ENCODE measurements around the gene MRPL17. TPM values are rescaled to one million over a fixed set of nuclear protein-coding genes. Genes with fewer than 3 reads are reported as not detected.

MRPL17 gene
- polyA plus RNA-seq, 1 donor from 2014 or later = 28.3 TPM

GRCh38 chr11:6708876-6709275 lies 25.7 kb upstream of the MRPL17 start:
- no peak for TF ChIP-seq SMC3 (conservative IDR thresholded peaks at IDR 0.05; ENCODE audit: poor library complexity)
- no peak for TF ChIP-seq EZH2 (IDR thresholded peaks at IDR 0.05; ENCODE audit: borderline replicate concordance, insufficient read depth, low read length, poor library complexity, severe bottlenecking)
- no peak for TF ChIP-seq EP300 (conservative IDR thresholded peaks at IDR 0.05; ENCODE audit: poor library complexity, severe bottlenecking)
- no peak for TF ChIP-seq MXI1 (conservative IDR thresholded peaks at IDR 0.05; ENCODE audit: poor library complexity, severe bottlenecking)
- TF ChIP-seq, protein P1, sequence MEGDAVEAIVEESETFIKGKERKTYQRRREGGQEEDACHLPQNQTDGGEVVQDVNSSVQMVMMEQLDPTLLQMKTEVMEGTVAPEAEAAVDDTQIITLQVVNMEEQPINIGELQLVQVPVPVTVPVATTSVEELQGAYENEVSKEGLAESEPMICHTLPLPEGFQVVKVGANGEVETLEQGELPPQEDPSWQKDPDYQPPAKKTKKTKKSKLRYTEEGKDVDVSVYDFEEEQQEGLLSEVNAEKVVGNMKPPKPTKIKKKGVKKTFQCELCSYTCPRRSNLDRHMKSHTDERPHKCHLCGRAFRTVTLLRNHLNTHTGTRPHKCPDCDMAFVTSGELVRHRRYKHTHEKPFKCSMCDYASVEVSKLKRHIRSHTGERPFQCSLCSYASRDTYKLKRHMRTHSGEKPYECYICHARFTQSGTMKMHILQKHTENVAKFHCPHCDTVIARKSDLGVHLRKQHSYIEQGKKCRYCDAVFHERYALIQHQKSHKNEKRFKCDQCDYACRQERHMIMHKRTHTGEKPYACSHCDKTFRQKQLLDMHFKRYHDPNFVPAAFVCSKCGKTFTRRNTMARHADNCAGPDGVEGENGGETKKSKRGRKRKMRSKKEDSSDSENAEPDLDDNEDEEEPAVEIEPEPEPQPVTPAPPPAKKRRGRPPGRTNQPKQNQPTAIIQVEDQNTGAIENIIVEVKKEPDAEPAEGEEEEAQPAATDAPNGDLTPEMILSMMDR (IDR thresholded peaks at IDR 0.05; ENCODE audit: poor library complexity, severe bottlenecking) = no peak
- no peak for TF ChIP-seq TAF1 (IDR thresholded peaks at IDR 0.05; ENCODE audit: low read depth)
- TF ChIP-seq RAD21 (conservative IDR thresholded peaks at IDR 0.05) = no peak
- no peak for TF ChIP-seq POLR2AphosphoS5 (IDR thresholded peaks at IDR 0.05)
- TF ChIP-seq, protein P2, sequence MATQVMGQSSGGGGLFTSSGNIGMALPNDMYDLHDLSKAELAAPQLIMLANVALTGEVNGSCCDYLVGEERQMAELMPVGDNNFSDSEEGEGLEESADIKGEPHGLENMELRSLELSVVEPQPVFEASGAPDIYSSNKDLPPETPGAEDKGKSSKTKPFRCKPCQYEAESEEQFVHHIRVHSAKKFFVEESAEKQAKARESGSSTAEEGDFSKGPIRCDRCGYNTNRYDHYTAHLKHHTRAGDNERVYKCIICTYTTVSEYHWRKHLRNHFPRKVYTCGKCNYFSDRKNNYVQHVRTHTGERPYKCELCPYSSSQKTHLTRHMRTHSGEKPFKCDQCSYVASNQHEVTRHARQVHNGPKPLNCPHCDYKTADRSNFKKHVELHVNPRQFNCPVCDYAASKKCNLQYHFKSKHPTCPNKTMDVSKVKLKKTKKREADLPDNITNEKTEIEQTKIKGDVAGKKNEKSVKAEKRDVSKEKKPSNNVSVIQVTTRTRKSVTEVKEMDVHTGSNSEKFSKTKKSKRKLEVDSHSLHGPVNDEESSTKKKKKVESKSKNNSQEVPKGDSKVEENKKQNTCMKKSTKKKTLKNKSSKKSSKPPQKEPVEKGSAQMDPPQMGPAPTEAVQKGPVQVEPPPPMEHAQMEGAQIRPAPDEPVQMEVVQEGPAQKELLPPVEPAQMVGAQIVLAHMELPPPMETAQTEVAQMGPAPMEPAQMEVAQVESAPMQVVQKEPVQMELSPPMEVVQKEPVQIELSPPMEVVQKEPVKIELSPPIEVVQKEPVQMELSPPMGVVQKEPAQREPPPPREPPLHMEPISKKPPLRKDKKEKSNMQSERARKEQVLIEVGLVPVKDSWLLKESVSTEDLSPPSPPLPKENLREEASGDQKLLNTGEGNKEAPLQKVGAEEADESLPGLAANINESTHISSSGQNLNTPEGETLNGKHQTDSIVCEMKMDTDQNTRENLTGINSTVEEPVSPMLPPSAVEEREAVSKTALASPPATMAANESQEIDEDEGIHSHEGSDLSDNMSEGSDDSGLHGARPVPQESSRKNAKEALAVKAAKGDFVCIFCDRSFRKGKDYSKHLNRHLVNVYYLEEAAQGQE (IDR thresholded peaks at IDR 0.05; ENCODE audit: borderline replicate concordance) = no peak
- H3K79me2 ChIP-seq (replicated peaks; ENCODE audit: insufficient read depth, low read length) = no peaks in the 10 kb centered on the region
- no peak overlapping the region for H2AFZ ChIP-seq (ENCODE audit: low read depth, low read length)
- H3F3A ChIP-seq (ENCODE audit: insufficient read depth, low read length, poor library complexity, severe bottlenecking) = no peaks in the 10 kb centered on the region
- H3K36me3 ChIP-seq (ENCODE audit: insufficient read depth, low read length) = no peaks in the 10 kb centered on the region
- H3K4me2 ChIP-seq (ENCODE audit: low read length) = no peak overlapping the region
- no peaks in the 10 kb centered on the region for H4K20me1 ChIP-seq (ENCODE audit: insufficient read depth)
- no peak overlapping the region for H3K27ac ChIP-seq (ENCODE audit: low read length)
- H3K9me3 ChIP-seq (ENCODE audit: low read length) = no peaks in the 10 kb centered on the region
- no peak overlapping the region for H3K4me3 ChIP-seq (ENCODE audit: low read length)
- H3K9ac ChIP-seq (ENCODE audit: low read length) = no peak overlapping the region
- no peaks in the 10 kb centered on the region for H3K9me2 ChIP-seq (ENCODE audit: insufficient read depth, low read length)
- no peaks in the 10 kb centered on the region for H3K27me3 ChIP-seq (ENCODE audit: insufficient read depth, low read depth, low read length)

- Histone ChIP-seq H3K4me2 (ENCODE audit: low read length) (no peak overlapping the region), H3K9ac (ENCODE audit: low read length) (no peak overlapping the region), H3F3A (ENCODE audit: insufficient read depth, low read length, poor library complexity, severe bottlenecking) (no peaks in the 10 kb centered on the region), H3K9me2 (ENCODE audit: insufficient read depth, low read length) (no peaks in the 10 kb centered on the region), H3K36me3 (ENCODE audit: insufficient read depth, low read length) (no peaks in the 10 kb centered on the region), H3K9me3 (ENCODE audit: low read length) (no peaks in the 10 kb centered on the region), H3K27me3 (ENCODE audit: insufficient read depth, low read depth, low read length) (no peaks in the 10 kb centered on the region), H4K20me1 (ENCODE audit: insufficient read depth) (no peaks in the 10 kb centered on the region), H3K4me3 (ENCODE audit: low read length) (no peak overlapping the region), H3K79me2 (replicated peaks; ENCODE audit: insufficient read depth, low read length) (no peaks in the 10 kb centered on the region), H3K27ac (ENCODE audit: low read length) (no peak overlapping the region), H2AFZ (ENCODE audit: low read depth, low read length) (no peak overlapping the region)
- TF ChIP-seq MXI1 (conservative IDR thresholded peaks at IDR 0.05; ENCODE audit: poor library complexity, severe bottlenecking) (no peak), SMC3 (conservative IDR thresholded peaks at IDR 0.05; ENCODE audit: poor library complexity) (peak; percentile 88), RAD21 (conservative IDR thresholded peaks at IDR 0.05) (peak; percentile 75), POLR2AphosphoS5 (IDR thresholded peaks at IDR 0.05) (no peak), TAF1 (IDR thresholded peaks at IDR 0.05; ENCODE audit: low read depth) (no peak), EZH2 (IDR thresholded peaks at IDR 0.05; ENCODE audit: borderline replicate concordance, insufficient read depth, low read length, poor library complexity, severe bottlenecking) (no peak), EP300 (conservative IDR thresholded peaks at IDR 0.05; ENCODE audit: poor library complexity, severe bottlenecking) (no peak)
- TF ChIP-seq, protein P2 (IDR thresholded peaks at IDR 0.05; ENCODE audit: borderline replicate concordance) = peak; percentile 19
- TF ChIP-seq, protein P1 (IDR thresholded peaks at IDR 0.05; ENCODE audit: poor library complexity, severe bottlenecking) = peak; percentile 86
Observed at GRCh38 chr11:6705905-6706535, 22.9 kb upstream of the MRPL17 start.
